ENCODE data around the gene AOPEP.

AOPEP gene

DNA sequence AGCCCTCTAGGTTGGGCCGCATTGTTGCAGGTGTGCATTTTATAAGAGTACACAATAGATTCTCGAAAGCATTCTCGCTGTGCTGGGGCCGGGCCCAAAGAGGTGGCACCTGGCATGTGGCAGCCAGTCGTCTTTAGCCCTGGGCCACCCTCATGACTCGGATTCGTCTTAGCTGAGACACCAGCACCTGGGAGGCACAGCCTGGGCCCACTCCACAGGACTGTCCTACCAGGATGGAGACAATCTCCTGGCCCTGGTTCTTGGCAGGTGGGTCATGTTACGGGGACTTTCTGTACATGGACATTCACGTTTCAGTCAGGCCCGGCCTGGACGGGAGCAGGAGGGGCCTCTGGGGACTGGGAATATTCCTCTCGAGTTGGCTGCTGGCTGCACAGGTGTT is 378.5 kb downstream of the AOPEP start:
- Histone ChIP-seq H3K27ac (ENCODE audit: low read depth, low read length) (no peak overlapping the region), H3K4me3 (ENCODE audit: low read length) (no peak overlapping the region), H3K36me3 (ENCODE audit: control insufficient read depth, insufficient read depth, low read length) (peaks cover 2% of the 10 kb centered on the region), H3K4me1 (ENCODE audit: control insufficient read depth, insufficient read depth, low read length) (peaks cover 5% of the 10 kb centered on the region), H3K27me3 (ENCODE audit: control insufficient read depth, insufficient read depth, low read length) (no peaks in the 10 kb centered on the region), H3K9ac (ENCODE audit: low read length) (no peak overlapping the region)

DNA sequence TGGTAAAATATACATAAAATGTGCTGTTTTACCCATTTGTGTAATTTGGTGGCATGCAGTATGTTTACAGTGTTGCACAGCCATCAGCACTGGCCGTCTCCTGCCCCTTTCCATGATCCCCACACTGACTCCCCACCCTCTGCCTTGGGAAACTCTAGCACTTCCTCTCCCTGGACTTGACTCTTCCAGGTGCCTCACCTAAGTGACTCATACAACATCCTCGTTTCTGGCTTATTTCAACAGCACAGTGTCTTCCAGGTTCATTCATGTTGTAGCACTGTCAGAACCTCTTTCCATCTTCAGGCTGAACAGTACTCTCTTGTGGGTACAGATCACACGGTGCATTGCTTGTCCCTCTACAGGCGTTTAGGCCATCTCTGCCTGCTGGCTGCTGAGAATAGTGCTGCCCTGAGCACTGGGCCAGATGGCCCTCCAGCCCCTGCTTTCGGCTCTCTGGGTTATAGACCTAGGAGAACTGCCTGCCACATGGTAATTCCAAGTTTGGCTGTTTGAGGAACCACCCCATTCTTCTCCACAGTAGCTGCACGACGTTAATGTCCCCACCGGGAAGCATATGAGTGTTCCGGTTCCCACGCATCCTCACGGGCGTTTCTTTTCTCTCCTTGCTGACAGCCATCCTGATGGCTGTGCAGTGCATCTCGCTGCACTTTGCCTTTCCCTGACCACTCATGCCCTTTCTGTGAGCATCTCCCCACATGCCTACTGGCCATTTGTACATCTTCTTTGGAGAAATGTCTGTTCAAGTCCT is 379.2 kb downstream of the AOPEP start:
- peaks cover 2% of the 10 kb centered on the region for H3K36me3 ChIP-seq (ENCODE audit: control insufficient read depth, insufficient read depth, low read length)
- H3K9ac ChIP-seq (ENCODE audit: low read length) = no peak overlapping the region
- no peak overlapping the region for H3K27ac ChIP-seq (ENCODE audit: low read depth, low read length)
- no peak overlapping the region for H3K4me3 ChIP-seq (ENCODE audit: low read length)
- peaks cover 5% of the 10 kb centered on the region for H3K4me1 ChIP-seq (ENCODE audit: control insufficient read depth, insufficient read depth, low read length)
- H3K27me3 ChIP-seq (ENCODE audit: control insufficient read depth, insufficient read depth, low read length) = no peaks in the 10 kb centered on the region

DNA sequence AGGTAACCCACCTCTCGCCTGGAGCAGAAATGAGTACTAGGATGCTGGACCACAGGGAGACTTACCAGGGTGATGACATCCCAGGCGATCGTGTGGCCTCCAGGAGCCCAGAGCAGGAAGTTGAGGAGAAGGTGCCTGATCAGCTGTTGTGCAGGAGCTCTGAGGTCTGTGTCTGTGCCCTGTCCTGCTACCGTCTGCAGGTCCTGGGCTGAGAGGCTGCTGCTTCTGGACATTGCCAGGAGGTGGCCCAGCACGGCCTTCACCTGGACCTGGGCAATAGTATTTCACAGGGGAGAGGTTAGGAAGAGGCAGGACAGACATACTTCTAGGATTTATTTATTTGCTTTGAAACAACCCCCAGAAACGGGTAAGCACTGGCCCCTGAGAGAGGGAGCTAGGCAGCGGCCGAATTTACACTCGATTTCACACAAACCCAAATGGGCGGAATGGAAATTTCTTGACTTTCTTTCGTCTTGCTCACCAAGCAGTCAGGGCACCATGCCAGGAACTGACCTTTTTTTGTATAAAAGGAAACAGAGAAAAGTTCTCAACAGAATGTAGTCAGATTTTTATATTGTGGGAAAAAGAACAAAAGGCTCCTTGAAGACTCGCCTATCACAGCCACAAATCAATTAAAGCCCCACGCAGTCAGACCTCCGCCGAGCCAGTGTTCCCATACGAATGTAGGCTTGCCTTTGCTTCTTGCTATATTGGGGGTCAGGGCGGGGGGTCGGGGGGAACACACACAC is 380.7 kb downstream of the AOPEP start:
- Histone ChIP-seq H3K4me3 (ENCODE audit: low read length) (no peak overlapping the region), H3K4me1 (ENCODE audit: control insufficient read depth, insufficient read depth, low read length) (peaks cover 5% of the 10 kb centered on the region), H3K36me3 (ENCODE audit: control insufficient read depth, insufficient read depth, low read length) (peaks cover 8% of the 10 kb centered on the region), H3K27me3 (ENCODE audit: control insufficient read depth, insufficient read depth, low read length) (no peaks in the 10 kb centered on the region), H3K27ac (ENCODE audit: low read depth, low read length) (peak overlapping the region; percentile 11), H3K9ac (ENCODE audit: low read length) (no peak overlapping the region)

DNA sequence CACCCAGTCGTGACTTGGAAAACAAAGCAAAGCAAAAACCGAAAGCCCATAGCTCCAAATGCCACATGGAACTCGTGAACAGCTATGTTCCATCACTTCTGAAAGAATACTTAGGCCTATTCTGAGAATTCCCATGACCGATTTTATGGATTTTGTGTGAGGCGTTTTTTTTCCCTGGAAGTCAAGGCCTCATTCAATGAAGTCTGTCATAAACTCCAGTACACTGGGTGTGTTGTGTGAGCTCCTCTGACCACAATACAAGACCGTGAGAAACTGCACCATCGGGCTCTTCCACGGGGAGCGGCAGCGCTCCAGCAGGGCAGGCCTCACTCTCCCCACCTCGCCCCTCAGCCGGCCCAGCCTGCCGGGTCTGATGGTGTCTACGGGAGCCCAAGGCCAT is 381.5 kb downstream of the AOPEP start:
- peaks cover 8% of the 10 kb centered on the region for H3K36me3 ChIP-seq (ENCODE audit: control insufficient read depth, insufficient read depth, low read length)
- H3K27me3 ChIP-seq (ENCODE audit: control insufficient read depth, insufficient read depth, low read length) = no peaks in the 10 kb centered on the region
- no peak overlapping the region for H3K4me3 ChIP-seq (ENCODE audit: low read length)
- no peak overlapping the region for H3K27ac ChIP-seq (ENCODE audit: low read depth, low read length)
- peaks cover 5% of the 10 kb centered on the region for H3K4me1 ChIP-seq (ENCODE audit: control insufficient read depth, insufficient read depth, low read length)
- H3K9ac ChIP-seq (ENCODE audit: low read length) = no peak overlapping the region

DNA sequence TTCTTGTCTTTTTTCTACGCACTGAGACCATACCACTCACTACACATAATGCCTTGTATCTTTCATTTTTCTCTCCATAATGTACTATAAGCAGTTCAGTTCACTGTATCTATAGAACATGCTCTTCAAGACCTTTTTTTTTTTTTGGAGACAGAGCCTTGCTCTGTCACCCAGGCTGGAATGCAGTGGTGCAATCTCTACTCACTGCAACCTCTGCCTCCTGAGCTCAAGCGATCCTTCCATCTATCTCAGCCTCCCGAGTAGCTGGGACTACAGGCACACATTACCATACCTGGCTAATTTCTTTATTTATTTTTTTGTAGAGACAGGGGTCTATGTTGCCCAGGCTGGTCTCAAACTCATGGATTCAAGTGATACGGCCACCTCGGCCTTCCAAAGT is 382.3 kb downstream of the AOPEP start:
- H3K27ac ChIP-seq (ENCODE audit: low read depth, low read length) = no peak overlapping the region
- no peak overlapping the region for H3K9ac ChIP-seq (ENCODE audit: low read length)
- H3K36me3 ChIP-seq (ENCODE audit: control insufficient read depth, insufficient read depth, low read length) = peaks cover 8% of the 10 kb centered on the region
- H3K4me1 ChIP-seq (ENCODE audit: control insufficient read depth, insufficient read depth, low read length) = peaks cover 5% of the 10 kb centered on the region
- no peaks in the 10 kb centered on the region for H3K27me3 ChIP-seq (ENCODE audit: control insufficient read depth, insufficient read depth, low read length)
- H3K4me3 ChIP-seq (ENCODE audit: low read length) = no peak overlapping the region

DNA sequence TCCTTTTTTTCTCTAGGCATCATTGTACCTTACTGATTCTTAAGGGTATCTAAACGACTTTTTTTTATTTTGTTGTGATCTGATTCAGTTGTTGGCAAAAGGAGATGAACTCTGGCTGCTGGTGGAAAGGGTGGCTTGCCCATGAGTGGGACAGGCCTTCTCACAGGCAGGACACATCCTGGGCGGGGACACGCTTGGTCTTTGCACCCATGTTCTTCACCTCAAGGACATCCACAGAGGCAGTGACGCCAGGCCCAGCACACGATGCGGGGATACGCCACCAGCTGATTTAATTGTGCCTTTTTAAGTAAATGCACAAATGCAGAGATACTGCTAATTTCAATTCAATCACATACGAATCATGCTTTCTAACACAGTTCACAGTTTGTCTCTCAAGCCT is 383.0 kb downstream of the AOPEP start:
- Histone ChIP-seq H3K4me1 (ENCODE audit: control insufficient read depth, insufficient read depth, low read length) (peaks cover 5% of the 10 kb centered on the region), H3K36me3 (ENCODE audit: control insufficient read depth, insufficient read depth, low read length) (peaks cover 8% of the 10 kb centered on the region), H3K4me3 (ENCODE audit: low read length) (no peak overlapping the region), H3K27ac (ENCODE audit: low read depth, low read length) (no peak overlapping the region), H3K27me3 (ENCODE audit: control insufficient read depth, insufficient read depth, low read length) (no peaks in the 10 kb centered on the region), H3K9ac (ENCODE audit: low read length) (no peak overlapping the region)

DNA sequence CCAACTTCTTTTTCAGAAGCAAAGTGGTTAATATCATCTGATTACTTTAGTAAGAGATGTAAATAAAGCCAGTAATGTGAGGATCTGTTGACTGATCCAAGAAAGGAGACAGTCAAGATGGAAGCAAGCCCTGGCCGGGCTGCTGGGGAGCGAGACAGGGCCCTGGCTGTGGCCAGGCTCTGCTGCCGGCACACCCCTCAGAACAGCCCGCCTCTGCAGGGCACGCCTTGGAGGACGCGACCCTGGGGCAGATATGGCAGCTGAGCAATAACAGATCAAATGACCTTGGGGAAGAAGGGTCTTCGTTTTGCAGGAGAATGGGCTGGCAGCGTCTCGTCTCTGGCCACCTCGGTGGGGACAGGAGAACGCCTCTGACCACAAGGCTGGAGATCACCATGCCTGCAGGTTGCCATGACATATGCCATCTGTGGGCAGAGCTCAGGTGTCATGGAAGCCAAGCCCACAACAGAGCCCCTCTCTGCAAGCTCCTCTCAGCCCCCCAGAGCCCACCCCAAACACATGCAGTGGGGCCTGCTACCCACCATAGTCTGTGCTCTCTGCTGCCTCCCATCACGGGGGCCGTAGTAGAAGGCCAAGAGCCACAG is 384.5 kb downstream of the AOPEP start:
- H3K9ac ChIP-seq (ENCODE audit: low read length) = no peak overlapping the region
- peaks cover 5% of the 10 kb centered on the region for H3K4me1 ChIP-seq (ENCODE audit: control insufficient read depth, insufficient read depth, low read length)
- H3K27ac ChIP-seq (ENCODE audit: low read depth, low read length) = no peak overlapping the region
- peaks cover 8% of the 10 kb centered on the region for H3K36me3 ChIP-seq (ENCODE audit: control insufficient read depth, insufficient read depth, low read length)
- no peak overlapping the region for H3K4me3 ChIP-seq (ENCODE audit: low read length)
- H3K27me3 ChIP-seq (ENCODE audit: control insufficient read depth, insufficient read depth, low read length) = no peaks in the 10 kb centered on the region

DNA sequence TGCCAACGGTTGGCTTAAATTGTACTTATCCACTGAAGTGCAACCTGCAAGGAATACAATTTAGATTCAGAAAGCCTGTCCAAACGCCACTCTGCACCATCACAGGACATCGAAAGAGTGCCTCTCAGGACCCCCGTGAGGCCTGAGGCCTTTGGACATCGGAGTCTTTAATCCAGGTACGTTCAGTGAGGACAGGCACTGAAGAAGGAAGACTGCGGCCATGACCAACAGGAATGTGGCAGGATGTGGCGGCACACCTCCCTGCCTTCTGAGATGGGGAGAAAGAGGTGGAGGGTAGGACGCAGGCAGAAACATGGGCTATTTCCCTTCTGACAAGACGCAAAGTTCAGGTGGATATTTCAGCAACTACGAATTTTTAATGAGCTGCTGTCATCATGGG is 385.2 kb downstream of the AOPEP start:
- Histone ChIP-seq H3K9ac (ENCODE audit: low read length) (no peak overlapping the region), H3K36me3 (ENCODE audit: control insufficient read depth, insufficient read depth, low read length) (peaks cover 8% of the 10 kb centered on the region), H3K4me3 (ENCODE audit: low read length) (no peak overlapping the region), H3K27ac (ENCODE audit: low read depth, low read length) (no peak overlapping the region), H3K27me3 (ENCODE audit: control insufficient read depth, insufficient read depth, low read length) (no peaks in the 10 kb centered on the region), H3K4me1 (ENCODE audit: control insufficient read depth, insufficient read depth, low read length) (peaks cover 6% of the 10 kb centered on the region)

DNA sequence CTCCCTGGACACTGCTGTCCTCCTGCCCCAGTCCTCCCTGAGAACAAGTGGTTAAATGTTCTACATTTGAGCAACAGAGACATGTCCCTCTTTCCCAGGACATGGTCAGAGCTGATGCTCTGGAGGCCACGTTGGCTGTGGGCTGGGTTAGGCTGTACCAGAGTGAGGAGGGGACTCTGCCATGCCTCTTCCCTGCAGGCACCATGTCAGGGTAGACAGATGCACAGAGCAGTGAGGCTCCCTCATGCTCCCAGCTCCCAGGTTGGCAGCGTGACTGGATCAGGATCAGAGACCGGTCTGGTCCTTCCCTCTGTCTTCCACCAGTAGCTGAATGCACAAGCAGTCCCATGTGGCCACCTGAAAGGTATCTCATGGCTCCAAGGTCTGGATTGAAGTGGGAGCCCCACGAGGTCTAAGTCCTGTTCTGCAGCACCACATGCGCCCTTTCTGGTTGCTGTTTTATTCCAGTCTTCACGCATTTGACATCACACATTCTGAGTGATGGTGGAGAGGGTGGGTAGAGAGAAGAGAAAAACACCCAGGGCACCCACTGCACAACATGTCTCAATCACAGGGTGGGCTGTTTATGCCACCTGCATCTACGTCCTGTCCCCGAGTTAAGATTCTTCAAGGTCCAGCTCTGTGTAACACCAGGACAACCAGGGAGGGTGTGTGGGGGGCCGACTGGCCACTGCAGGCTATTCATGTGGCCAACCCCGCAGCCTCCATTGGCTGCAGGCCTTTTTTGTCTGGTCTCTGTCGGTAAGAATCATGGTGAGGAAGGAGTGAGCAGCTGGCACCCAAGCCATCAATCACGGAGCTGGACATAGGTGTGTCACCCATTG is 386.2 kb downstream of the AOPEP start:
- Histone ChIP-seq H3K4me1 (ENCODE audit: control insufficient read depth, insufficient read depth, low read length) (peaks cover 3% of the 10 kb centered on the region), H3K36me3 (ENCODE audit: control insufficient read depth, insufficient read depth, low read length) (peaks cover 6% of the 10 kb centered on the region), H3K27ac (ENCODE audit: low read depth, low read length) (no peak overlapping the region), H3K27me3 (ENCODE audit: control insufficient read depth, insufficient read depth, low read length) (no peaks in the 10 kb centered on the region), H3K9ac (ENCODE audit: low read length) (no peak overlapping the region), H3K4me3 (ENCODE audit: low read length) (no peak overlapping the region)

DNA sequence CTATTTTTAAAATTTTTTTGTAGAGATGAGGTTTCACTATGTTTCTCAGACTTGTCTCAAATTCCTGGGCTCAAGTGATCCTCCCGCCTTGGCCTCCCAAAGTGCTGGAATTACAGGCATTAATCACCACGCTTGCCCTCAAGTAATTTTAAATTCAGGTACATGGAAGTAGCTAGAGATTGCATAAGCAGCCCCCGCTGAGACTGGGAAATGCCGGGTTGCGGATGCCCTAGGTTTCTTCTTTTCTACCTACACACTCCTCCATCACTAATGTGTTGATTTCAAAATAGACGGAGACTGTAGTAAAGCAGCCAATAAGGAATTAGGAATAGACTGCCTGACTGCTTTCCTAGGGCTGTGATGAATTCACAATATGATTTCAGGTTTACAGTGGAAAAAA is 388.6 kb downstream of the AOPEP start:
- Histone ChIP-seq H3K4me3 (ENCODE audit: low read length) (no peak overlapping the region), H3K4me1 (ENCODE audit: control insufficient read depth, insufficient read depth, low read length) (peaks cover 3% of the 10 kb centered on the region), H3K36me3 (ENCODE audit: control insufficient read depth, insufficient read depth, low read length) (peaks cover 6% of the 10 kb centered on the region), H3K27ac (ENCODE audit: low read depth, low read length) (no peak overlapping the region), H3K9ac (ENCODE audit: low read length) (no peak overlapping the region), H3K27me3 (ENCODE audit: control insufficient read depth, insufficient read depth, low read length) (no peaks in the 10 kb centered on the region)

DNA sequence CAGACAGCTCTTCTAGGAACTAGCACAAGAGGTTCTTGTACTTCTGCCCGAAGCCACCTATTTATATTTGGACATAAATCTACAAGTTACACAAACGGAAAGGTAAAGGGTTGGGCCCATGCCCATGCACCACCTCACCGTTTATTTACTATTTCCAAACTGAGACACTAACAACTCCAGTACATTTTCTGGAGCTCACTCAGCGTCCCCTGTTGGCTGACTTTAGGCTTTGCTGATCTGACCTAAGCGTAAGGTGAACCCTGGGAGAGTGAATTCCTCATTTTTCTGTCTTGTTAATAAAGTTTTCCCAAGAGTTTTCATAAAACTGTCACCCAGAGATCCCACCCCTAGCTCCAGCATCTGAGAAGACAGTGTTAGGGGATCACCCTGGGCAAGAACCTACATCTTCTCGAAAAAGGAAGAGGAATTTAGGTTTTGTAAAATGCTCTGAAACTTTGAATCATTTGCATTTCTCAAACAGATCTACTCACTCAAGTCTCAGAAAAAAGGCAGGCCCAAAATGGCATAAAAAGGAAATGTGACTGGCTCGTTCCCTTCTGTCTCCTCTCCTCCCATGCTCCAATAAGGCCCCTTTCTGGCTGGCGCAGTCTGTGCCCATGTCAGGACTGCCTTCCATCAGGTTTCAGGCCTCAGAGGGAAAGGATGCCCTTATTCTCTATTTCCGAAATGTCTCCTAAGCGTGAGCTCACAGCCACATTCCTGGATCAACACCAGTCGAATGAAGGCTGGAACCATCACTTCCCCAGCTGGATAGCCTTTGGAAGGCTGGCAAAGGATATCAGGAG is 389.7 kb downstream of the AOPEP start:
- Histone ChIP-seq H3K36me3 (ENCODE audit: control insufficient read depth, insufficient read depth, low read length) (peaks cover 6% of the 10 kb centered on the region), H3K9ac (ENCODE audit: low read length) (no peak overlapping the region), H3K27ac (ENCODE audit: low read depth, low read length) (no peak overlapping the region), H3K27me3 (ENCODE audit: control insufficient read depth, insufficient read depth, low read length) (no peaks in the 10 kb centered on the region), H3K4me1 (ENCODE audit: control insufficient read depth, insufficient read depth, low read length) (peaks cover 3% of the 10 kb centered on the region), H3K4me3 (ENCODE audit: low read length) (no peak overlapping the region)

Data from rectal smooth muscle tissue (tissue), 1 donor.